Neuronal stem cell (in vitro differentiated cells): ENCODE measurements around the gene ST6GALNAC6.

Source experiments
- DNase-seq: peaks from one replicate; pipeline ENCODE4 v3.0.0-alpha.2; 2013; ENCODE audit warnings: low spot score
- H2AFZ ChIP-seq: one replicate; pipeline ENCODE4 v1.6.1; 2013; ENCODE audit warnings: mild to moderate bottlenecking, low read length, inconsistent platforms
- H2AK5ac ChIP-seq: 2 replicates; pipeline ENCODE4 v1.6.1; 2013; ENCODE audit warnings: low read depth, mild to moderate bottlenecking, inconsistent platforms, low read length, moderate library complexity, mixed read lengths
- H2BK120ac ChIP-seq: 2 replicates; pipeline ENCODE4 v1.6.1; 2013; ENCODE audit warnings: low read depth, mild to moderate bottlenecking, inconsistent platforms, low read length, moderate library complexity, mixed read lengths
- H2BK12ac ChIP-seq: one replicate; pipeline ENCODE4 v1.6.1; 2013; ENCODE audit warnings: low read length, inconsistent platforms
- H2BK15ac ChIP-seq: 2 replicates; pipeline ENCODE4 v1.6.1; 2013; ENCODE audit warnings: mild to moderate bottlenecking, low read length, inconsistent platforms, mixed read lengths
- H2BK5ac ChIP-seq: one replicate; pipeline ENCODE4 v1.6.1; 2013; ENCODE audit warnings: inconsistent platforms, mild to moderate bottlenecking, low read length, moderate library complexity
- H3K14ac ChIP-seq: one replicate; pipeline ENCODE4 v1.6.1; 2013; ENCODE audit warnings: low read length, inconsistent platforms
- H3K18ac ChIP-seq: 2 replicates; pipeline ENCODE4 v1.6.1; 2013; ENCODE audit warnings: low read length, inconsistent platforms
- H3K23ac ChIP-seq: 2 replicates; pipeline ENCODE4 v1.6.1; 2013; ENCODE audit warnings: low read depth, mild to moderate bottlenecking, mixed read lengths, low read length, inconsistent platforms; ENCODE audit not compliant: poor library complexity
- H3K27ac ChIP-seq: replicated peaks from 3 replicates; pipeline ENCODE4 v1.5.1; 2013; ENCODE audit warnings: low read length, inconsistent platforms
- H3K27me3 ChIP-seq, 3 experiments: 2 replicates each; pipeline ENCODE4 v1.6.1; 2013; ENCODE audit warnings: low read length in 3 of 3, mild to moderate bottlenecking in 2 of 3, inconsistent platforms in 1 of 3, low read depth in 1 of 3, mixed read lengths in 1 of 3, moderate library complexity in 1 of 3; ENCODE audit not compliant: control insufficient read depth in 3 of 3, insufficient read depth in 3 of 3
- H3K36me3 ChIP-seq, 2 donors: replicated peaks in 1 of 2; 2 replicates each; pipeline ENCODE4 v1.6.1; 2013; ENCODE audit warnings: low read length in 2 of 2; ENCODE audit not compliant: control insufficient read depth in 2 of 2, insufficient read depth in 2 of 2
- H3K4ac ChIP-seq: 2 replicates; pipeline ENCODE4 v1.6.1; 2013; ENCODE audit warnings: inconsistent platforms, mild to moderate bottlenecking, low read length, moderate library complexity
- H3K4me1 ChIP-seq, 2 donors: 1 replicate in 1 of 2; 2 replicates in 1 of 2; pipeline ENCODE4 v1.6.1; 2013; ENCODE audit warnings: low read length in 2 of 2, low read depth in 1 of 2; ENCODE audit not compliant: control insufficient read depth in 2 of 2, insufficient read depth in 1 of 2
- H3K4me2 ChIP-seq: one replicate; pipeline ENCODE4 v1.6.1; 2013; ENCODE audit warnings: mild to moderate bottlenecking, low read length, inconsistent platforms; ENCODE audit not compliant: insufficient read depth, poor library complexity, severe bottlenecking
- H3K4me3 ChIP-seq, 2 donors: 2 replicates each; pipeline ENCODE4 v1.5.1; 2013; ENCODE audit warnings: low read length in 2 of 2, mild to moderate bottlenecking in 2 of 2, inconsistent platforms in 1 of 2, moderate library complexity in 1 of 2
- H3K79me1 ChIP-seq: one replicate; pipeline ENCODE4 v1.6.1; 2013; ENCODE audit warnings: low read depth, mild to moderate bottlenecking, inconsistent platforms, low read length, moderate library complexity
- H3K9ac ChIP-seq: one replicate; pipeline ENCODE4 v1.6.1; 2013; ENCODE audit warnings: mild to moderate bottlenecking, low read depth, low read length, inconsistent platforms; ENCODE audit not compliant: poor library complexity
- H3K9me3 ChIP-seq, 2 donors: replicated peaks in 1 of 2; 2 replicates each; pipeline versions ENCODE3 to v1.6.1; 2013; ENCODE audit warnings: low read length in 2 of 2, mild to moderate bottlenecking in 2 of 2, inconsistent platforms in 1 of 2, low read depth in 1 of 2, mixed read lengths in 1 of 2, moderate library complexity in 1 of 2; ENCODE audit not compliant: control insufficient read depth in 2 of 2, insufficient read depth in 1 of 2
- H4K8ac ChIP-seq: one replicate; pipeline ENCODE4 v1.6.1; 2013; ENCODE audit warnings: low read depth, mild to moderate bottlenecking, inconsistent platforms, low read length, moderate library complexity
- H4K91ac ChIP-seq: one replicate; pipeline ENCODE4 v1.6.1; 2013; ENCODE audit warnings: low read length, low read depth, mild to moderate bottlenecking, inconsistent platforms; ENCODE audit not compliant: poor library complexity
- WGBS, 2 donors: extraction: QIAGEN DNeasy Blood & Tissue Kit; methylation state at CpG; one replicate each; pipeline ENCODE4 v1.1.7; 2013; ENCODE audit warnings: missing lambda C conversion rate in 2 of 2, mixed read lengths in 1 of 2; ENCODE audit not compliant: insufficient read length in 2 of 2, insufficient replicate concordance in 1 of 2; ENCODE audit errors: extremely low coverage in 2 of 2; 5-methylcytosine and 5-hydroxymethylcytosine counted together

Gene ST6GALNAC6

DNA sequence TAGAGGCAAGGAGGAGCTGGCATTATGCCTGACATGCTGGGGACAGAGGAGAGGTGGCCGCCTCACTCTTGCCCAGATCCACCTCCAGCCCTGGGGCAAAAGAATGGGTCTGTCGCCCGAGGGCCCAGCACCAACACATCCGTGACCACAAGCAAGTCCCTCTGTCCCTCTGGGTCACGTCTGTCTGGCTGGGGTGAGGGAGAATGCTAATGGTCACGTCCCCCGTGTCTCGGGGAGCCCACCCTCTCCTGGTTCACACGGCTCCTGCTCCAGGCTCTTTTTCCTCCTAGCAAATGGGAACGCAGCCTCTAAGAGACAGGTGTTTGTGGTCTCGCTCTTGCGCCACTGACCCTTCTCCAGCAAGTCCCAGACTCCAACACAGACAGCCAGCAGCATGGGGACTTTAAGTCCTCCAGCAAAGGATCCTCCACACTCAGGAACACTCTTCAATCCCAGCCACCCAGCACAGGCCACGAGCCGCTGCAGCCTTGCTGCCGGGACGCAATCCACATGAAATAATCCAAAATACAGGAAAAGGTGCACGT lies 49.0 kb downstream of the ST6GALNAC6 start:
- Histone ChIP-seq H2BK5ac (no peak overlapping the region), H3K4me2 (no peak overlapping the region), H3K4me3 (no peak overlapping the region)

DNA sequence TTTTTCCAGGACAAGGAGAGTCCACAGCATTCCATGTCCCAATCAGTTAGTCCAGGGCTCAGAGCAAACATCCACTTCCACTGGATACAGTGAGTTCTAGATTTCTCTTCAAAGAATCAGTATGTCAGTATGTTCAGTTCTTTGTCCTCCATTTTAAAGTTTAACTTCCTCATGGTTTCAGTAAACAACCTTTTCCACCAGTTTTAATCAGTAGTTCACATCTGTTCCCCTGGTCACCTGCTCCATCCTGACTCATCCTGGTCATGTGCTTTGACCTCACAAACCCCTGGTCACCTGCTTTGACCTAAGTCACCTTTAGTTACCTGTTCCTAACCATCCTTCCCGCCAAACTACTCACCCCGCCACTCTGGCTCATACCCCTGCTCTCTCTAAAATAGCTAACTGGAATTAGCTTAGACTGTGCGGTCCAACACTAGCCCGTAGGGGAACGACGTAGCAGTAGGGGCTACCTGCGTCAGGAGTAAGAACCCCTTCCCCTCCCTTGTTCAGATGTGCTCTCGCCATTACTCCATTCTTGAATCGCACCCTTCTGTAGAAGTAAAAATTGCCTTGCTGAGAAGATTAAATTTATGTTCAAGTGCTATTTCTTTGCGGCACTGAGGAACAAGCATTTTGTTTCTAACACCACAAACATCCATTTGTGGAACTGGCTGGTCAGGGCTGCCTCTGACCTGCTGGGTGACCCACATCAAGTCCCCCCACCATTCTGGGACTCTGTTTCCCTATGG lies 50.5 kb downstream of the ST6GALNAC6 start:
- Histone ChIP-seq H3K23ac (no peak overlapping the region), H4K91ac (no peak overlapping the region), H3K27ac (no peak overlapping the region), H2AFZ (no peak overlapping the region), H2BK15ac (no peak overlapping the region), H3K4me3 (no peak overlapping the region), H2BK120ac (no peak overlapping the region), H3K18ac (no peak overlapping the region), H4K8ac (no peak overlapping the region), H3K14ac (no peak overlapping the region), H3K4me2 (no peak overlapping the region), H2BK12ac (peak overlapping the region; percentile 31), H3K36me3 (no peaks in the 10 kb centered on the region), H3K9ac (no peak overlapping the region), H2BK5ac (no peak overlapping the region), H3K79me1 (no peaks in the 10 kb centered on the region), H3K4me1 (peaks cover 6 to 8% of the 10 kb centered on the region in 2 donors), H3K4ac (no peak overlapping the region), H3K9me3 (peaks cover 0 to 10% of the 10 kb centered on the region in 2 donors), H3K27me3 (no peaks in the 10 kb centered on the region), H2AK5ac (no peak overlapping the region)
- DNase-seq: no peak
- no CpG with 5 or more reads among the region's 10 CpGs for WGBS, 2 donors

More for the DNA sequence above, 49.0 kb downstream of the ST6GALNAC6 start:
- Histone ChIP-seq H3K4me1 (peaks cover 0 to 5% of the 10 kb centered on the region in 2 donors), H2AFZ (no peak overlapping the region), H4K8ac (no peak overlapping the region), H3K23ac (no peak overlapping the region), H3K27ac (no peak overlapping the region), H2BK12ac (no peak overlapping the region), H2BK15ac (no peak overlapping the region), H3K36me3 (no peaks in the 10 kb centered on the region), H2AK5ac (peak overlapping the region; percentile 39), H3K79me1 (no peaks in the 10 kb centered on the region), H3K4ac (no peak overlapping the region), H4K91ac (no peak overlapping the region), H2BK120ac (no peak overlapping the region), H3K18ac (no peak overlapping the region), H3K27me3 (no peaks in the 10 kb centered on the region), H3K9ac (no peak overlapping the region), H3K14ac (no peak overlapping the region), H3K9me3 (peaks cover 0 to 10% of the 10 kb centered on the region in 2 donors)
- no peak for DNase-seq
- no CpG with 5 or more reads among the region's 17 CpGs for WGBS, 2 donors

DNA sequence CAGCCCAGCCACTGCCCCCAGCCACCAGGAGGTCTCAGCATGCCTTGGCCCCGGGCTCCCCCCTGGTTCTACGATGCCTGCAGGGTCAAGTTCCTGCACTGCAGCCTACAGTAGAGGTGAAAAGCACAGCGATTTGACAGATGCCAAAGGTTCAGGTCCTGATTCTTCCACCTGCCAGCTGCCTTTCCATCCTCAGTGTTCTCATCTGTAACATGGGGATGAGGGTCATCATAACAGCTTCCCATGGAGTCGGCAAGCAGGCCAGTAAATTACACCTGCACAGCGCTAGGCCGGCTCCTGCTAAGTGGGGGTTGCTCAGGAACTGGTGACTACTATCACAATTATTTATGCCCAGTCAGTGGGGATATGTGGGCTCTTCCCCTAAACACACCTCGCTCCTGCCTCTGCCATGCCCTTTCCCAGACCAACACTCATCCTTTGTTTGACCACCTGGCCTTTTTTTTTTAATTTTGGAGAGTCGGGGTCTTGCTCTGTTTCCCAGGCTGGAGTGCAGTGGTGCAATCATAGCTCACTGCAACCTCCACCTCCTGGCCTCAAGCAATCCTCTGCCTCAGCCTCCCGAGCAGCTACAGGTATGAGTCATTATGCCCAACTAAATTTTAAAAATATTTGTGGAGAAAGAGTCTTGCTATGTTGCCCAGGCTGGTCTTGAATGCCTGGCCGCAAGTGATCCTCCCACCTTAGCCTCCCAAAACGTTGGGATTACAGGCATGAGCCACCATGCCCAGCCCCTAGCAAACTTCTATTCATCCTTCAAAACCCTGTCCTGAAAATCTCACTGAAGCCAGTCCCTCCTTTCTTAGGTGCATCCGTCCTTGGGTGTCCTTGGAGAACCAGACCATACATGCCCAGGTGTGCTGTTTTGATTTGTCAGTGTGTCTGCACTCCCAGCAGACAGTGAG lies 51.3 kb downstream of the ST6GALNAC6 start:
- no peaks in the 10 kb centered on the region for H3K36me3 ChIP-seq
- H2BK15ac ChIP-seq: no peak overlapping the region
- no peaks in the 10 kb centered on the region for H3K27me3 ChIP-seq
- H3K23ac ChIP-seq: peak overlapping the region; percentile 39
- H3K4me2 ChIP-seq: no peak overlapping the region
- peaks cover 0 to 10% of the 10 kb centered on the region in 2 donors for H3K9me3 ChIP-seq
- no CpG with 5 or more reads among the region's 12 CpGs for WGBS, 2 donors
- no peak overlapping the region for H3K4ac ChIP-seq
- H3K79me1 ChIP-seq: no peaks in the 10 kb centered on the region
- H3K27ac ChIP-seq: no peak overlapping the region
- no peak overlapping the region for H2BK120ac ChIP-seq
- no peak overlapping the region for H4K91ac ChIP-seq
- no peak overlapping the region for H2AFZ ChIP-seq
- H3K4me3 ChIP-seq: no peak overlapping the region
- DNase-seq: no peak
- no peak overlapping the region for H4K8ac ChIP-seq
- H3K9ac ChIP-seq: no peak overlapping the region
- H3K4me1 ChIP-seq: peaks cover 6 to 8% of the 10 kb centered on the region in 2 donors
- H2AK5ac ChIP-seq: no peak overlapping the region
- H2BK12ac ChIP-seq: peak overlapping the region; percentile 31
- no peak overlapping the region for H3K14ac ChIP-seq
- no peak overlapping the region for H2BK5ac ChIP-seq
- H3K18ac ChIP-seq: no peak overlapping the region

DNA sequence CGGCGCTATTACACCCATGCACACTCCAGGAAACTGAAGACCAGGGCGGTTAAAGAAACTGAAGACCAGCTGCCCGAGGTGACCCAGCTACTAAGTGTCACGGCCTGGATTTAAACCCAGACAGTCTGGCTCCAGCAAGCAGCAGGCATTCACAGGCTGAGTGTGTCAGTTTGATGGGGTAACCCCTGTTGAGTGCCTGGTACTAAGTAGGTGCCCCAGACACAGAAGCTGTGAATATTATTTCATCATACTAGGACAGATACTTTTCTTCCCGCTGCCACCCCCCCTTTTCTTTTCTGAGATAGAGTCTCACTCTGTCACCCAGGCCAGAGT lies 52.3 kb downstream of the ST6GALNAC6 start:
- no peak overlapping the region for H3K27ac ChIP-seq
- no peak overlapping the region for H3K4ac ChIP-seq
- no peak overlapping the region for H3K4me2 ChIP-seq
- H3K79me1 ChIP-seq: no peaks in the 10 kb centered on the region
- H2BK5ac ChIP-seq: no peak overlapping the region
- H3K36me3 ChIP-seq: no peaks in the 10 kb centered on the region
- no peak overlapping the region for H3K23ac ChIP-seq
- WGBS, 2 donors: no CpG with 5 or more reads among the region's 6 CpGs
- H4K91ac ChIP-seq: no peak overlapping the region
- H2AFZ ChIP-seq: no peak overlapping the region
- no peak overlapping the region for H3K18ac ChIP-seq
- H3K9me3 ChIP-seq: peaks cover 0 to 10% of the 10 kb centered on the region in 2 donors
- H2BK15ac ChIP-seq: no peak overlapping the region
- no peak overlapping the region for H2BK120ac ChIP-seq
- peaks cover 6 to 8% of the 10 kb centered on the region in 2 donors for H3K4me1 ChIP-seq
- peak overlapping the region in 1 of 2 donors; percentile 67 for H3K4me3 ChIP-seq
- no peak overlapping the region for H3K9ac ChIP-seq
- H2AK5ac ChIP-seq: peak overlapping the region; percentile 83
- no peak for DNase-seq
- H3K27me3 ChIP-seq: no peaks in the 10 kb centered on the region
- H2BK12ac ChIP-seq: no peak overlapping the region
- H4K8ac ChIP-seq: no peak overlapping the region
- no peak overlapping the region for H3K14ac ChIP-seq
